ENCODE measurements around the gene INSYN1. TPM values are rescaled to one million over a fixed set of nuclear protein-coding genes. Genes with fewer than 3 reads are reported as not detected.

INSYN1 gene
- total and polyA plus RNA-seq, 3 experiments from 2014 or later, result not detected

DNA sequence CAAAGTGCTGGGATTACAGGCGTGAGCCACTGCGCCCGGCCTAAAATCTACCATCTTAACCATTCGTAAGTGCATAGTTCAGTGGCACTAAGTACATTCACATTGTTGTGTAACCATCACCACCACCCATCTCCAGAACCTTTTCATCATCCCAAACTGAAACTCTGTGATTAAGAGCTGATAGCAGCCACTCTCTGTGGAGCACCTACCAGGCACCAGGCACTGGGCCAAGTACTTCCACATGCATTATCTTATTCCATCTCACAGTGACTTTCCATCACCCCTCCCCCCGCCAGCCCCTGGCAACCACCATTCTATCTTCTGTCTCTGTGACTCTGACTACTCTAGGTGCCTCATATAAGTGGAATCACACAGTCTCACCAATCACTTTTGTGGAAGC is 2.3 kb upstream of the INSYN1 start:
- Histone ChIP-seq H3K27ac (ENCODE audit: low read depth, low read length) (no peak overlapping the region), H3K9me3 (ENCODE audit: low read length) (no peaks in the 10 kb centered on the region), H3K4me1 (ENCODE audit: insufficient read depth, low read length) (no peaks in the 10 kb centered on the region), H3K4me3 (ENCODE audit: low read length) (no peak overlapping the region), H3K27me3 (ENCODE audit: insufficient read depth, low read length, poor library complexity, severe bottlenecking) (no peaks in the 10 kb centered on the region), H3K36me3 (ENCODE audit: insufficient read depth, low read length) (no peaks in the 10 kb centered on the region)
- Mint-ChIP-seq H3K36me3 (no peaks in the 10 kb centered on the region), H3K27ac (no peak overlapping the region), H3K27me3 (peaks cover 24 to 37% of the 10 kb centered on the region in 2 donors), H3K9me3 (peaks cover 0 to 4% (median 0%) of the 10 kb centered on the region in 5 donors), H3K4me1 (peaks cover 0 to 12% (median 2%) of the 10 kb centered on the region in 3 donors), H3K4me3 (no peak overlapping the region)
- ChIA-PET POLR2A (no interaction called here), CTCF (no interaction called here)
- no peak for DNase-seq

DNA sequence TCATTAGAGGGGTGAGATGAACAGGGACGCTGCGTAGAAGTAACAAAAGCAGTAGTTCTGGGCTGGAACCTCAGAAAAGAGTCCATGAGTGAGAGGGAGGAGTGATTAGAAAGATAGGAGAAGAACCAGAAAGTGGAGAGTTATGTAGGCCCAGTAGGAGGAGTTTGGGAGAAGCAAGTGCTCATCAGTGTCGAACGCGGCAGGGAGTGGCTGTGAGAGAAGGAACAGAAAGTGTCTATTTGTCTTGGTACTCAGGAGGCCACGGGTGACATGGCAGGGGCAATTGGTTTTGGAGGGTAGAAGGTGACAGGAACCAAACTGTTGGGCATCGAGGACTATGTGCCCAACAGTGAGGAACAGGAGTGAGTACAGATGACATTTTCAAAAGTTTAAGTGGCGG is 1.3 kb upstream of the INSYN1 start:
- Mint-ChIP-seq H3K27me3 (peaks cover 35 to 48% of the 10 kb centered on the region in 2 donors), H3K9me3 (peaks cover 0 to 4% (median 0%) of the 10 kb centered on the region in 5 donors), H3K27ac (no peak overlapping the region), H3K36me3 (no peaks in the 10 kb centered on the region), H3K4me1 (peaks cover 0 to 12% (median 2%) of the 10 kb centered on the region in 3 donors), H3K4me3 (no peak overlapping the region)
- CTCF ChIA-PET, result no interaction called here
- POLR2A ChIA-PET, result no interaction called here
- Histone ChIP-seq H3K27me3 (ENCODE audit: insufficient read depth, low read length, poor library complexity, severe bottlenecking) (no peaks in the 10 kb centered on the region), H3K9me3 (ENCODE audit: low read length) (no peaks in the 10 kb centered on the region), H3K4me1 (ENCODE audit: insufficient read depth, low read length) (no peaks in the 10 kb centered on the region), H3K27ac (ENCODE audit: low read depth, low read length) (no peak overlapping the region), H3K4me3 (ENCODE audit: low read length) (no peak overlapping the region), H3K36me3 (ENCODE audit: insufficient read depth, low read length) (no peaks in the 10 kb centered on the region)
- DNase-seq, result no peak

DNA sequence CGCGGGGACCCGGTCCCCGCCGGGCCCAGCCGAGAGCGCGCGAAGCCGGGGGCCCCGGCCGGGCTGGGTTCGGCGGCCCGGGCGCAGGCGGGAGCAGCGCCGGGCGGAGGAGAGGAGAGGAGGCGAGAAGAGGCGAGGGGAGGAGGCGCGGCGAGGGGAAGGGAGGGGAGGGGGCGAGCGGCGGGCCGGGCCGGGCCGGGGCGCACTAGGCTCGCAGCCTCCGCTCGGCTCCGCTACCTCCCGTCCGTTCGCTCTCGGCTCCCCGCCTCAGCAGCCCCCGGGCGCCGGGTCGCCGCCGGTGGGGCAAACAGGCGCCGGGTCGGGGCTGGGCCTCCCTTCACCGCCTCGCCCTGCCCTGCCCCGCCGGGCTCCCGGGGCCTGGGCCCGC is 351 bp downstream of the INSYN1 start:
- ChIA-PET POLR2A (no interaction called here), CTCF (no interaction called here)
- Mint-ChIP-seq H3K27ac (no peak overlapping the region), H3K4me1 (peaks cover 0 to 12% (median 2%) of the 10 kb centered on the region in 3 donors), H3K36me3 (no peaks in the 10 kb centered on the region), H3K27me3 (peaks cover 43 to 54% of the 10 kb centered on the region in 2 donors), H3K9me3 (peaks cover 0 to 4% (median 0%) of the 10 kb centered on the region in 5 donors), H3K4me3 (no peak overlapping the region)
- Histone ChIP-seq H3K36me3 (ENCODE audit: insufficient read depth, low read length) (no peaks in the 10 kb centered on the region), H3K4me3 (ENCODE audit: low read length) (no peak overlapping the region), H3K27me3 (ENCODE audit: insufficient read depth, low read length, poor library complexity, severe bottlenecking) (no peaks in the 10 kb centered on the region), H3K27ac (ENCODE audit: low read depth, low read length) (no peak overlapping the region), H3K9me3 (ENCODE audit: low read length) (no peaks in the 10 kb centered on the region), H3K4me1 (ENCODE audit: insufficient read depth, low read length) (no peaks in the 10 kb centered on the region)
- DNase-seq, result no peak

DNA sequence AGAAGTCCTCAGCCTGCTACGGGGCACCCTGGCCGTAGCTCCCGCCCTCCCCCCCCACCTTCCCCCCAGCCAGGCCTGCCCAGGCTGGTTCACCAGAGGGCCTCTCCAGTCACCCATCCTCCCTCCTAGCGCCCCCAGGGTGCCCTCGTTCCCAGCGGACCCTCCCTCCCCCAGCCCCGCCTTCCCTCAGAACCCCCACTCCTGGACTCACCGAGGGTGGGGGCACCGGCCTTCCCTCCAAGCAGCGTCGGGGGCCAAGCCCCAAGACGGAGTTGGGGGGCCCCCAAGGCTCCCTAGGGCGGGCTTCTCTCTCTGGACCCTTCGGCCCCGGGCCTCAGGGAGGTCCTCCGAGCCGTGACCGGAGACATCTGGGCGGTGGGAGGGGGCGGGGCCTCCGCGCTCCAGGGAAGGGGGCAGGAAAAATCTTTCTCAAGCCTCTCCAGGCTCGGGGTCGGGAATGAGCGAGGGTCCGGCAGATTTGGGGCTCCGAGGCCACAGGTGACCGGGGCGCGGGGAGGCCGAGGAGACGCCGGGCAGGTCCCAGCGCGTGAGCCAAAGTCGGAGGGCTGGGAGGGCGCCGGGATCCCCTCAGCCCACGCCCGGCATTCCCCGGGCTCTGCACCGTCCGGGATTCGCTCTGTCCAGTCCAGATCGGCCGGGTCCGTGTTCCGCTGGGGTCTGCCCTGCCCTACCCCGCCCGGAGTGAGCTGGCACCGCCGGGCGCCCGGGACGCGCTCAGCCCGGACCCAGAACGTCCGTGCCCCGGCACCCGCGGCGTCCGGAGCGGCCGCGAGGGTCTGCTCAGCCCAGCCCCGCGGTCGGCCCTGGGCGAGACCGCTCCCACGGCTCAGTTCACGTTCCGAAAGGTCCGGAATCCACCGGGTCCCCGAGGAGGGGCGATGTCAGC is 999 bp downstream of the INSYN1 start:
- H3K36me3 Mint-ChIP-seq, result no peaks in the 10 kb centered on the region
- no peaks in the 10 kb centered on the region for H3K4me1 ChIP-seq (ENCODE audit: insufficient read depth, low read length)
- peak overlapping the region in 1 of 7 donors; percentile 32 for H3K4me3 Mint-ChIP-seq
- ChIA-PET CTCF (no interaction called here), POLR2A (no interaction called here)
- H3K27ac ChIP-seq (ENCODE audit: low read depth, low read length), result no peak overlapping the region
- no peak overlapping the region for H3K4me3 ChIP-seq (ENCODE audit: low read length)
- peaks cover 0 to 12% (median 2%) of the 10 kb centered on the region in 3 donors for H3K4me1 Mint-ChIP-seq
- DNase-seq, result no peak
- no peaks in the 10 kb centered on the region for H3K27me3 ChIP-seq (ENCODE audit: insufficient read depth, low read length, poor library complexity, severe bottlenecking)
- no peak overlapping the region for H3K27ac Mint-ChIP-seq
- peaks cover 0 to 4% (median 0%) of the 10 kb centered on the region in 5 donors for H3K9me3 Mint-ChIP-seq
- no peaks in the 10 kb centered on the region for H3K36me3 ChIP-seq (ENCODE audit: insufficient read depth, low read length)
- no peaks in the 10 kb centered on the region for H3K9me3 ChIP-seq (ENCODE audit: low read length)
- H3K27me3 Mint-ChIP-seq, result peaks cover 48 to 51% of the 10 kb centered on the region in 2 donors

DNA sequence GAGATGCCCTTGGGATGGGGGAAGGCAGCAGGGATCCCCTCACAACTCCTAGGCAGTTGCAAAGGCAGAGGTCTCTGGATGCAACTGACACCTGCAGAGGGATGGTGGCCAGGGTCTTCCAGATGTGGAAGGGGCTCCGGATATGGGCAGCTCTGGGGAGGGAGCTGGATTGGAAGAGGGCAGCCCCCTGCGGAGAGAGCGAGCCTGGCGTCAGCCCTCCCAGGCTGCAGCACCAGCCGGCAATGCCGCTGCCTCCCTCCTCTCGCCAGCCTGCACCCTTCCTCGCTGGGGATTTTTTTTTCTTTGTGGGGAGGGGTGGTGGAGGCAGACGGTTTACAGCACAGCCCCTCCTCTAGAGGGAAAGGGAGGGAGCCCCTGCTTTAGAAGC is 1.6 kb downstream of the INSYN1 start:
- no peaks in the 10 kb centered on the region for H3K36me3 ChIP-seq (ENCODE audit: insufficient read depth, low read length)
- no peak overlapping the region for H3K4me3 ChIP-seq (ENCODE audit: low read length)
- Mint-ChIP-seq H3K9me3 (peaks cover 0 to 4% (median 0%) of the 10 kb centered on the region in 5 donors), H3K27me3 (peaks cover 53% of the 10 kb centered on the region in 2 donors), H3K4me1 (peaks cover 0 to 12% (median 2%) of the 10 kb centered on the region in 3 donors), H3K27ac (no peak overlapping the region), H3K4me3 (peak overlapping the region in 2 of 7 donors; percentile 34 to 43), H3K36me3 (no peaks in the 10 kb centered on the region)
- H3K27ac ChIP-seq (ENCODE audit: low read depth, low read length), result no peak overlapping the region
- ChIA-PET POLR2A (no interaction called here), CTCF (no interaction called here)
- H3K27me3 ChIP-seq (ENCODE audit: insufficient read depth, low read length, poor library complexity, severe bottlenecking), result no peaks in the 10 kb centered on the region
- H3K4me1 ChIP-seq (ENCODE audit: insufficient read depth, low read length), result no peaks in the 10 kb centered on the region
- no peak for DNase-seq
- no peaks in the 10 kb centered on the region for H3K9me3 ChIP-seq (ENCODE audit: low read length)

DNA sequence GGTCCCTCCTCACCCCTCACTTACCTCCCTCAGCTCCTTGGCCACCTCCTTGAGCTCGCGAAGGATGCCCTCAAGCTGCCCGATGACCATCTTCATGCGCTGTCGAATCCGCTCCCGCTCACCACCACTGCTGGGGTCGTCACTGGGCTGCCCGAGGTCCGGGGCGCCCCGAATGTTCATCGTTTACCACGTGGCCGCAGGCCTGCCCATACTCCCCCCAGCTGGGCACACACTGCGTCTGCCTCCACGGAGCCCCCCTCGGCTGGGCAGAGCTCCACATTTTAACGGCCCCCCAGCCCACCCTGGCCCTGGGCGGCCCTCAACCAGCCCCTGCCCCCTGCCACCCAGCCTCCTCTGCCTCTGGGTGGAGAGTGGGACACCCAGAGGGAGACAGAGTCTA is 2.2 kb downstream of the INSYN1 start:
- Mint-ChIP-seq H3K36me3 (no peaks in the 10 kb centered on the region), H3K27me3 (peaks cover 52 to 59% of the 10 kb centered on the region in 2 donors), H3K27ac (no peak overlapping the region), H3K4me1 (peaks cover 0 to 12% (median 2%) of the 10 kb centered on the region in 3 donors), H3K4me3 (no peak overlapping the region), H3K9me3 (peaks cover 0 to 4% (median 0%) of the 10 kb centered on the region in 5 donors)
- Histone ChIP-seq H3K36me3 (ENCODE audit: insufficient read depth, low read length) (no peaks in the 10 kb centered on the region), H3K9me3 (ENCODE audit: low read length) (no peaks in the 10 kb centered on the region), H3K27ac (ENCODE audit: low read depth, low read length) (no peak overlapping the region), H3K4me1 (ENCODE audit: insufficient read depth, low read length) (no peaks in the 10 kb centered on the region), H3K4me3 (ENCODE audit: low read length) (no peak overlapping the region), H3K27me3 (ENCODE audit: insufficient read depth, low read length, poor library complexity, severe bottlenecking) (no peaks in the 10 kb centered on the region)
- ChIA-PET POLR2A (no interaction called here), CTCF (no interaction called here)
- DNase-seq, result no peak

DNA sequence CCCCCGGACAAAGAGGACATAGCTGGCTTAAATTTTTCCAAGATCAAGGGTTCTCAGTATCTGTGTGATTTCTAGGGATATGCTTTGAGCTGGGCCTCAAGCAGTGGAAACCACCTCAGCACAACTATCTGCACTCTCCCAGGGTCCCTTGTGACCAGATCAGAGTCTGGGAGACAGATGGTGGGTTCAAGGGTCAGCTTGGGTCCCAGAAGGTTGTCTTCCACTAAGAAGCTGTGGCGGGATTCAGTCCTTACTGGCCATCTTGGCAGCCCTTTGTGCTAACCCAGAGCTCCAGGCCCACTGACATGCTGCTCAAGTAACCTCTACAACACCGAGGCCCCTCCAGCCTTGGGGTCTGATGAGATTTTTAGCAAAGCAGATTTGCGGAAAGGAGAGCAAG is 2.7 kb downstream of the INSYN1 start:
- DNase-seq, result no peak
- H3K36me3 ChIP-seq (ENCODE audit: insufficient read depth, low read length), result no peaks in the 10 kb centered on the region
- no peaks in the 10 kb centered on the region for H3K36me3 Mint-ChIP-seq
- POLR2A ChIA-PET, result no interaction called here
- peaks cover 0 to 4% (median 0%) of the 10 kb centered on the region in 5 donors for H3K9me3 Mint-ChIP-seq
- peaks cover 0 to 12% (median 2%) of the 10 kb centered on the region in 3 donors for H3K4me1 Mint-ChIP-seq
- H3K27ac Mint-ChIP-seq, result no peak overlapping the region
- H3K4me3 ChIP-seq (ENCODE audit: low read length), result no peak overlapping the region
- no peak overlapping the region for H3K4me3 Mint-ChIP-seq
- no peaks in the 10 kb centered on the region for H3K9me3 ChIP-seq (ENCODE audit: low read length)
- H3K4me1 ChIP-seq (ENCODE audit: insufficient read depth, low read length), result no peaks in the 10 kb centered on the region
- no peaks in the 10 kb centered on the region for H3K27me3 ChIP-seq (ENCODE audit: insufficient read depth, low read length, poor library complexity, severe bottlenecking)
- H3K27me3 Mint-ChIP-seq, result peaks cover 48 to 60% of the 10 kb centered on the region in 2 donors
- CTCF ChIA-PET, result no interaction called here
- H3K27ac ChIP-seq (ENCODE audit: low read depth, low read length), result no peak overlapping the region

DNA sequence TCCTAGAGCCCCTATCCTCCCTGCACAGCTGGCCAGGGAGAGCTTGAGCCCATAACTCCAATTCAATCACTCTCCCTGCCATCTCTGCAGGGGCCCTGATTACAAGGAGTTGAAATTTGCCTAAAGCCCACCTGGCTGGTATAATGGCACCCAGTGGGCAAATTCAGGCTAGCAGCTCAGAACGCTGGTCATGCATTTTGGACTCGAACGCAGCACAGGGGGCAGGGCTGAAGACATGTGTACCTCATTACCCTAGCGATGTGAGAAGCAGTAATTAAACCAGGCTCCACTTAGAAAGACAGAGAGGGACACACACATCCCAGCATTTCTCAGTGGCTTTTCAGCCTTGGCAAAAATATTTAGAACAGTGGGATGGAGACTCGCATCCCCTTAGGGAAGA is 3.2 kb downstream of the INSYN1 start:
- ChIA-PET POLR2A (no interaction called here), CTCF (no interaction called here)
- H3K27me3 ChIP-seq (ENCODE audit: insufficient read depth, low read length, poor library complexity, severe bottlenecking), result no peaks in the 10 kb centered on the region
- no peak overlapping the region for H3K4me3 ChIP-seq (ENCODE audit: low read length)
- H3K9me3 ChIP-seq (ENCODE audit: low read length), result no peaks in the 10 kb centered on the region
- Mint-ChIP-seq H3K4me1 (peaks cover 0 to 12% (median 2%) of the 10 kb centered on the region in 3 donors), H3K27ac (no peak overlapping the region), H3K36me3 (no peaks in the 10 kb centered on the region), H3K4me3 (no peak overlapping the region), H3K27me3 (peaks cover 47 to 65% of the 10 kb centered on the region in 2 donors), H3K9me3 (peaks cover 0 to 4% (median 0%) of the 10 kb centered on the region in 5 donors)
- no peaks in the 10 kb centered on the region for H3K4me1 ChIP-seq (ENCODE audit: insufficient read depth, low read length)
- no peak overlapping the region for H3K27ac ChIP-seq (ENCODE audit: low read depth, low read length)
- H3K36me3 ChIP-seq (ENCODE audit: insufficient read depth, low read length), result no peaks in the 10 kb centered on the region
- DNase-seq, result no peak
